ENCODE results near the gene SLC7A4. TPM values are rescaled to one million over a fixed set of nuclear protein-coding genes. Genes with fewer than 3 reads are reported as not detected.

Gene SLC7A4
- total RNA-seq, 4 donors from 2014 or later = 2.2 to 13.0 (median 5.8) TPM

- no peak for TF ChIP-seq CTCF (IDR thresholded peaks at IDR 0.05)
- ATAC-seq (ENCODE audit: low FRiP score) (peak; percentile 58), DNase-seq (ENCODE audit: low spot score) (no peak)
Measured at GRCh38 chr22:21026783-21027692, 5.3 kb downstream of the SLC7A4 start.

- no peak for DNase-seq (ENCODE audit: low spot score)
- no peak for ATAC-seq (ENCODE audit: low FRiP score)
- TF ChIP-seq CTCF (IDR thresholded peaks at IDR 0.05) = no peak
Measured at GRCh38 chr22:21025763-21026755, 6.3 kb downstream of the SLC7A4 start.

DNA sequence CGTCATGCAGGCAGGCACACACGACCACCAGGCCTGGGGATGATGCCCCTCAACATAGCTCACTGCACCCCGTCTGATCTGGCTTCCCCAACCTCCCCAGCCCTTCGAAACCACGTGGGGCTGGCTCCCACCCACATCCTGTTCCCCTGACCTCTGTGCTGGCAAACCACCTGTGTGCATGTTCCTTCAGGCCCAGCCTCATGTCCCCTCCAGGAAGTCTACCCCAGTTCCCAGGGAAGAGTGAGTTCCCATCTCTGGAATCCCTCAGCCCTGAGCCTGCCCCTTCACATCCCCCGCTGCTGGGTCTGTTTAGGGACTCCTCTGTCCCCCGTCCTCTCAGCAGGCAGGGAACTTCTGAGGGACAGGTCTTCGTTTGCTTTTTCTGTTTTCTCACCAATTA, 7.1 kb downstream of the SLC7A4 start:
- no peak for TF ChIP-seq CTCF (IDR thresholded peaks at IDR 0.05)
- no peak for DNase-seq (ENCODE audit: low spot score)
- ATAC-seq (ENCODE audit: low FRiP score) = no peak

- ATAC-seq (ENCODE audit: low FRiP score) (no peak), DNase-seq (ENCODE audit: low spot score) (no peak)
- TF ChIP-seq CTCF (IDR thresholded peaks at IDR 0.05) = no peak
Measured at GRCh38 chr22:21022955-21023614, 9.3 kb downstream of the SLC7A4 start.

GRCh38 chr22:21022507-21022906, 9.9 kb downstream of the SLC7A4 start:
- no peak for DNase-seq (ENCODE audit: low spot score)
- no peak for ATAC-seq (ENCODE audit: low FRiP score)
- no peak for TF ChIP-seq CTCF (IDR thresholded peaks at IDR 0.05)

DNA sequence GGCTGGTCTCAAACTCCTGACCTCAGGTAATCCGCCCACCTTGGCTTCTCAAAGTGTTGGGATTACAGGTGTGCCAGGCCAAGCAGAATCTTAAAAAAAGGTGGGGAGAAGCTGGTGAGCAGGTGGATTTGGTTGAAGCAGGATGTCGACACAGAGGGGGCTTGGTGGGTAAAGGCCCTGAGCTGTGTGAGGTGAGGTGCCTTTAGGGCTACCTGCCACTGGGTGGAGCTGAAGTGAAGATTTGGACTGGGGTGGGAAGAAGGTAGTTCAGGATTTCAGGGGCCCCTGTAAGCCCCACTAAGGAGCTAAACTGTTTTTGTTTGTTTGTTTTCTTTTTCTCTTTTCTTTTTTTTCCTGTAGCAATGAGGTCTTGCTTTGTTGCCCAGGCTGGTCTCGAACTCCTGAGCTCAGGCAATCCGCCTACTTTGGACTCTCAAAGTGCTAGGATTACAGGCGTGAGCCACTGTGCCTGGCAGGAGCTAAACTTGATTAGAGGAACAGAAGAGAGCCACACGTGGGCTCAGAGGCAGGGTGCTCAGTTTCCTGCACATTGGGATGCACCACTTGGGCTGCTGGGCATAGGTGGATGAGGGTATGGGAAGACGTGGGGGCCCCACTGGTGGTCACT, 11.4 kb downstream of the SLC7A4 start:
- ATAC-seq (ENCODE audit: low FRiP score) = no peak

More for the DNA sequence above, 11.4 kb downstream of the SLC7A4 start:
- DNase-seq (ENCODE audit: low spot score) = no peak
- TF ChIP-seq CTCF (IDR thresholded peaks at IDR 0.05) = no peak

Data from omental fat pad (tissue), 4 donors.